Endothelial cell of umbilical vein (primary cell): ENCODE measurements around the gene FAM184B. TPM values are rescaled to one million over a fixed set of nuclear protein-coding genes. Genes with fewer than 3 reads are reported as not detected.

ENCODE experiments used
- BruUV-seq: library from RNA; stranded (reverse); fragments of 400-500 nt; replicated peaks from 2 replicates; lab custom pipeline; 2021; lab: Mats Ljungman, UMichigan
- CTCF ChIA-PET: fragments of 300-600, 350-600 bp; sonication (Branson Sonifier 250); formaldehyde crosslinking; loops from one replicate; lab custom pipeline; 2021; ENCODE audit warnings: antibody characterized with exemption, inconsistent platforms; lab: Charles Lee
- POLR2A ChIA-PET: fragments of 300-600, 350-600 bp; sonication (Branson Sonifier 250); formaldehyde crosslinking; loops from one replicate; lab custom pipeline; 2021; ENCODE audit warnings: antibody characterized with exemption, inconsistent platforms; lab: Charles Lee
- DNase-seq: peaks from one replicate; pipeline ENCODE4 v3.0.0-alpha.2; 2011; ENCODE audit warnings: low read depth, low spot score
- FAIRE-seq: peaks from 2 replicates; lab custom pipeline; 2011; peaks lifted over from hg19 to GRCh38; lab: Jason Lieb, UNC
- H2AFZ ChIP-seq: 2 replicates; pipeline ENCODE4 v1.6.0; 2012; ENCODE audit warnings: low read depth, low read length, control low read depth, inconsistent platforms
- H3K27ac ChIP-seq: 2 replicates; pipeline ENCODE4 v1.5.1; 2011; ENCODE audit warnings: low read depth, mild to moderate bottlenecking, control low read depth, low read length, moderate library complexity; ENCODE audit not compliant: insufficient read depth
- H3K27me3 ChIP-seq, 2 experiments: 2 replicates each; pipeline versions ENCODE4 v1.6.0 to v1.6.1; 2011; ENCODE audit warnings: low read length in 2 of 2, mixed read lengths in 1 of 2; ENCODE audit not compliant: control insufficient read depth in 2 of 2, insufficient read depth in 2 of 2
- H3K36me3 ChIP-seq, 2 experiments: 2 replicates in 1 of 2; 3 replicates in 1 of 2; pipeline ENCODE4 v1.5.1; 2011; ENCODE audit warnings: low read length in 2 of 2, mild to moderate bottlenecking in 1 of 2, moderate library complexity in 1 of 2; ENCODE audit not compliant: control insufficient read depth in 2 of 2, insufficient read depth in 2 of 2; ENCODE audit errors: extremely low read depth in 1 of 2
- H3K4me1 ChIP-seq: 3 replicates; pipeline ENCODE4 v1.5.1; 2011; ENCODE audit warnings: mild to moderate bottlenecking, low read length; ENCODE audit not compliant: control insufficient read depth, insufficient read depth; ENCODE audit errors: extremely low read depth
- H3K4me2 ChIP-seq: 2 replicates; pipeline ENCODE4 v1.6.1; 2011; ENCODE audit warnings: low read length, control low read depth, mixed read lengths; ENCODE audit not compliant: insufficient read depth
- H3K4me3 ChIP-seq, 3 experiments: fragments of 200-600 bp in 1 of 3; sonication (generic), shearing (Covaris generic) in 1 of 3; replicated peaks in 1 of 3; 2 replicates each; pipeline ENCODE4 v1.5.1; 2011 to 2016; ENCODE audit warnings: control low read depth in 3 of 3, low read length in 3 of 3, mild to moderate bottlenecking in 2 of 3, inconsistent platforms in 1 of 3, low read depth in 1 of 3, moderate library complexity in 1 of 3; ENCODE audit not compliant: insufficient read depth in 1 of 3
- H3K79me2 ChIP-seq: 2 replicates; pipeline ENCODE4 v1.6.0; 2012; ENCODE audit warnings: low read length, inconsistent platforms; ENCODE audit not compliant: control insufficient read depth, insufficient read depth
- H3K9ac ChIP-seq: replicated peaks from 2 replicates; pipeline ENCODE3; 2011; ENCODE audit warnings: low read length, control low read depth; ENCODE audit not compliant: insufficient read depth; ENCODE audit errors: extremely low read depth
- H3K9me1 ChIP-seq: replicated peaks from 3 replicates; pipeline ENCODE4 v1.6.0; 2011; ENCODE audit warnings: mild to moderate bottlenecking, low read length; ENCODE audit not compliant: control insufficient read depth, insufficient read depth; ENCODE audit errors: extremely low read depth
- H3K9me3 ChIP-seq: replicated peaks from 2 replicates; pipeline ENCODE4 v1.5.1; 2012; ENCODE audit warnings: low read length, inconsistent platforms; ENCODE audit not compliant: control insufficient read depth, insufficient read depth
- H4K20me1 ChIP-seq: replicated peaks from 2 replicates; pipeline ENCODE3; 2011; ENCODE audit warnings: mild to moderate bottlenecking, low read length; ENCODE audit not compliant: control insufficient read depth, insufficient read depth; ENCODE audit errors: extremely low read depth
- CTCF ChIP-seq, 2 donors: IDR thresholded peaks; 1 replicate in 1 of 2; 2 replicates in 1 of 2; pipeline ENCODE4 v1.5.1; 2011; ENCODE audit warnings: low read length in 2 of 2, mild to moderate bottlenecking in 2 of 2, moderate library complexity in 2 of 2, control low read depth in 1 of 2, inconsistent platforms in 1 of 2, low read depth in 1 of 2; ENCODE audit not compliant: insufficient read depth in 1 of 2; ENCODE audit errors: extremely low read depth in 1 of 2
- EZH2 ChIP-seq: IDR thresholded peaks from 2 replicates; pipeline ENCODE4 v1.6.1; 2012; ENCODE audit warnings: borderline replicate concordance, low read depth, mild to moderate bottlenecking, moderate library complexity, low read length, inconsistent platforms; ENCODE audit not compliant: severe bottlenecking
- FOS ChIP-seq: IDR thresholded peaks from 2 replicates; pipeline ENCODE4 v1.6.1; 2011; ENCODE audit warnings: mild to moderate bottlenecking, low read length, moderate library complexity, borderline replicate concordance; ENCODE audit not compliant: insufficient read depth
- GATA2 ChIP-seq: IDR thresholded peaks from 2 replicates; pipeline ENCODE4 v1.7.0; 2011; ENCODE audit warnings: low read depth, mild to moderate bottlenecking, moderate library complexity, mixed read lengths, low read length; ENCODE audit not compliant: insufficient read length, insufficient read depth
- JUN ChIP-seq: IDR thresholded peaks from 2 replicates; pipeline ENCODE4 v1.6.1; 2011; ENCODE audit warnings: borderline replicate concordance, low read depth; ENCODE audit not compliant: insufficient read length, insufficient read depth
- MAX ChIP-seq: IDR thresholded peaks from 2 replicates; pipeline ENCODE4 v1.6.1; 2011; ENCODE audit not compliant: insufficient read depth, insufficient read length
- MYC ChIP-seq: IDR thresholded peaks from one replicate; pipeline ENCODE4 v1.6.1; 2011; ENCODE audit warnings: mild to moderate bottlenecking, low read depth, low read length
- POLR2A ChIP-seq: IDR thresholded peaks from 2 replicates; pipeline ENCODE4 v1.6.1; 2012; ENCODE audit warnings: low read depth, mild to moderate bottlenecking, control low read depth, low read length
- POLR2AphosphoS5 ChIP-seq: IDR thresholded peaks from 2 replicates; pipeline ENCODE4 v1.6.1; 2012; ENCODE audit warnings: low read depth, mild to moderate bottlenecking, control low read depth, low read length, moderate library complexity; ENCODE audit not compliant: insufficient read depth
- dilution Hi-C: fragments of 300-500 bp; cut with MboI; formaldehyde crosslinking; loops from one replicate; pipeline ENCODE4 v1.15.0; 2019; ENCODE audit warnings: low sequenced_read_pairs; ENCODE audit not compliant: extremely low pct_ligation_motif_present
- intact Hi-C: fragments of 100-400 bp; cut with micrococcal nuclease; formaldehyde crosslinking; loops from one replicate; pipeline ENCODE4 v1.10.0; 2022
- polyA plus RNA-seq, 4 experiments: library from polyadenylated mRNA; depleted of rRNA in 3 of 4; stranded (reverse) in 3 of 4; unstranded in 1 of 4; fragments of >200 nt; gene quantifications; 2 replicates each; pipeline versions ENCODE4 v1.2.1 to v1.2.3, GENCODE V29; 2011 to 2012; ENCODE audit warnings: missing spikeins in 1 of 4
- total RNA-seq: library from RNA; stranded (reverse); gene quantifications from 2 replicates; pipeline ENCODE4 v1.2.3, GENCODE V29; 2021

FAM184B gene
- total and polyA plus RNA-seq, 2 donors (not counting 3 experiments of a cell fraction or from before 2014, with no cell fraction given) = not detected

GRCh38 chr4:17704020-17704650 is 77.3 kb downstream of the FAM184B start:
- dilution Hi-C loops (no loop called here), intact Hi-C loops (no loop called here)
- Histone ChIP-seq H3K9me3 (no peaks in the 10 kb centered on the region), H3K9me1 (no peaks in the 10 kb centered on the region), H3K4me2 (no peak overlapping the region), H3K36me3 (no peaks in the 10 kb centered on the region), H3K4me1 (no peaks in the 10 kb centered on the region), H3K4me3 (no peak overlapping the region), H3K27me3 (no peaks in the 10 kb centered on the region), H3K9ac (no peak overlapping the region), H2AFZ (no peak overlapping the region), H4K20me1 (no peaks in the 10 kb centered on the region), H3K79me2 (no peaks in the 10 kb centered on the region), H3K27ac (no peak overlapping the region)
- BruUV-seq = no TSS peak
- FAIRE-seq (no peak), DNase-seq (no peak)
- TF ChIP-seq POLR2AphosphoS5 (no peak), POLR2A (no peak), JUN (no peak), MYC (no peak), CTCF (IDR thresholded peaks at IDR 0.05; ENCODE audit: extremely low read depth in 1 of 2, insufficient read depth in 1 of 2, low read depth in 1 of 2, low read length in 2 of 2) (no peak), GATA2 (no peak), EZH2 (no peak), FOS (no peak), MAX (no peak)
- ChIA-PET POLR2A (no interaction called here), CTCF (no interaction called here)
